B cell (primary cell): ENCODE measurements around the gene UNCX. TPM values are rescaled to one million over a fixed set of nuclear protein-coding genes. Genes with fewer than 3 reads are reported as not detected.

ENCODE experiments used
- ATAC-seq: fragments of 200-7000 bp; cut with Tn5 transposase; one replicate; pipeline ENCODE4 v1.10.0; 2021; ENCODE audit warnings: low read depth, mild to moderate bottlenecking, moderate number of reproducible peaks, moderate library complexity
- CTCF ChIA-PET: fragments of 350-600 bp; sonication (Branson Sonifier 250); formaldehyde crosslinking; loops from one replicate; lab custom pipeline; 2021; ENCODE audit warnings: antibody characterized with exemption, inconsistent platforms; lab: Charles Lee
- POLR2A ChIA-PET: fragments of 350-600 bp; sonication (Branson Sonifier 250); formaldehyde crosslinking; loops from one replicate; lab custom pipeline; 2021; ENCODE audit warnings: antibody characterized with exemption; lab: Charles Lee
- DNase-seq: peaks from one replicate; pipeline ENCODE4 v3.0.0; 2013
- H2AFZ ChIP-seq: 2 replicates; pipeline ENCODE4 v1.6.1; 2012; ENCODE audit warnings: mild to moderate bottlenecking, low read depth, low read length; ENCODE audit not compliant: insufficient read depth, poor library complexity, severe bottlenecking
- H3K27ac ChIP-seq, 2 donors: 1 replicate in 1 of 2; 2 replicates in 1 of 2; pipeline ENCODE4 v1.5.1; 2012 to 2013; ENCODE audit warnings: low read length in 2 of 2, mild to moderate bottlenecking in 2 of 2, moderate library complexity in 1 of 2
- H3K27me3 ChIP-seq, 4 experiments: fragments of 200-600 bp in 1 of 4; sonication (generic) in 1 of 4; replicated peaks in 1 of 4; 1 replicate in 2 of 4; 2 replicates in 2 of 4; pipeline versions ENCODE4 v1.6.1 to v1.7.0; 2013 to 2016; ENCODE audit warnings: low read length in 3 of 4, mild to moderate bottlenecking in 2 of 4, mixed read lengths in 1 of 4, moderate library complexity in 1 of 4; ENCODE audit not compliant: insufficient read depth in 4 of 4, control insufficient read depth in 3 of 4; ENCODE audit errors: control extremely low read depth in 1 of 4
- H3K36me3 ChIP-seq, 2 experiments: replicated peaks in 1 of 2; 1 replicate in 1 of 2; 2 replicates in 1 of 2; pipeline versions ENCODE4 v1.6.1 to v1.7.1; 2013; ENCODE audit warnings: low read length in 1 of 2; ENCODE audit not compliant: insufficient read depth in 2 of 2, control insufficient read depth in 1 of 2; ENCODE audit errors: control extremely low read depth in 1 of 2, extremely low read depth in 1 of 2
- H3K4me1 ChIP-seq, 2 donors: fragments of 200-600 bp in 1 of 2; sonication (generic) in 1 of 2; 1 replicate in 1 of 2; 2 replicates in 1 of 2; pipeline versions ENCODE4 v1.5.1 to v1.6.1; 2013 to 2017; ENCODE audit warnings: low read length in 2 of 2; ENCODE audit not compliant: control insufficient read depth in 2 of 2, insufficient read depth in 2 of 2
- H3K4me2 ChIP-seq: replicated peaks from 2 replicates; pipeline ENCODE3; 2012; ENCODE audit warnings: mild to moderate bottlenecking, low read depth, low read length; ENCODE audit not compliant: poor library complexity, severe bottlenecking
- H3K4me3 ChIP-seq, 5 experiments: fragments of 200-600 bp in 1 of 5; sonication (generic) in 1 of 5; 1 replicate in 3 of 5; 2 replicates in 2 of 5; pipeline versions ENCODE4 v1.5.1 to v1.7.0; 2011 to 2016; ENCODE audit warnings: low read length in 4 of 5, mild to moderate bottlenecking in 4 of 5, low read depth in 2 of 5, control low read depth in 1 of 5, moderate library complexity in 1 of 5; ENCODE audit not compliant: insufficient read depth in 1 of 5; ENCODE audit errors: control extremely low read depth in 1 of 5, extremely low read depth in 1 of 5
- H3K79me2 ChIP-seq: fragments of 200-600 bp; sonication (generic); one replicate; pipeline ENCODE4 v1.6.0; 2016; ENCODE audit warnings: low read length; ENCODE audit not compliant: control insufficient read depth, insufficient read depth
- H3K9ac ChIP-seq: fragments of 200-600 bp; sonication (generic); 2 replicates; pipeline ENCODE4 v1.6.1; 2017; ENCODE audit warnings: mild to moderate bottlenecking, low read length, moderate library complexity
- H3K9me3 ChIP-seq, 3 donors: one replicate each; pipeline versions ENCODE4 v1.6.1 to v1.7.1; 2013; ENCODE audit warnings: low read length in 2 of 3; ENCODE audit not compliant: control insufficient read depth in 2 of 3, insufficient read depth in 1 of 3; ENCODE audit errors: control extremely low read depth in 1 of 3
- H4K20me1 ChIP-seq: 2 replicates; pipeline ENCODE4 v1.6.0; 2012; ENCODE audit warnings: mild to moderate bottlenecking, low read length; ENCODE audit not compliant: insufficient read depth, control insufficient read depth, poor library complexity, severe bottlenecking
- H3K27ac Mint-ChIP-seq: one replicate; pipeline ENCODE4 v1.8.0; 2021; ENCODE audit warnings: mixed read lengths
- H3K27me3 Mint-ChIP-seq: one replicate; pipeline ENCODE4 v1.8.0; 2021; ENCODE audit warnings: mixed read lengths
- H3K4me1 Mint-ChIP-seq: one replicate; pipeline ENCODE4 v1.8.0; 2021; ENCODE audit warnings: mixed read lengths
- H3K4me3 Mint-ChIP-seq: one replicate; pipeline ENCODE4 v1.8.0; 2021; ENCODE audit warnings: mixed read lengths
- H3K9me3 Mint-ChIP-seq: one replicate; pipeline ENCODE4 v1.8.0; 2022; ENCODE audit warnings: mixed read lengths; ENCODE audit not compliant: insufficient read depth
- CTCF ChIP-seq: fragments of 200-600 bp; IDR thresholded peaks from one replicate; pipeline ENCODE4 v1.8.0; 2022; ENCODE audit warnings: antibody characterized with exemption, mild to moderate bottlenecking
- EZH2 ChIP-seq: IDR thresholded peaks from 2 replicates; pipeline ENCODE4 v1.6.1; 2012; ENCODE audit warnings: borderline replicate concordance, low read depth, mild to moderate bottlenecking, moderate library complexity, low read length; ENCODE audit not compliant: insufficient read depth, poor library complexity, severe bottlenecking
- WGBS: methylation state at CpG from one replicate; pipeline ENCODE4 v1.1.5; 2013; ENCODE audit warnings: missing lambda C conversion rate; ENCODE audit not compliant: insufficient coverage; 5-methylcytosine and 5-hydroxymethylcytosine counted together
- intact Hi-C: fragments of 100-400 bp; cut with micrococcal nuclease; formaldehyde crosslinking; loops from one replicate; pipeline ENCODE4 v1.10.0; 2022
- polyA plus RNA-seq: library from polyadenylated mRNA; depleted of rRNA; stranded (reverse); fragments of >200 nt; gene quantifications from 2 replicates; pipeline ENCODE4 v1.2.3, GENCODE V29; 2012
- total RNA-seq, 2 donors: library from RNA; stranded (reverse); fragments of 120-200 nt in 1 of 2; gene quantifications; 1 replicate in 1 of 2; 2 replicates in 1 of 2; pipeline versions ENCODE4 v1.2.3 to v1.2.4, GENCODE V29; 2013 to 2022

The UNCX gene
- total and polyA plus RNA-seq, 2 donors (not counting 1 experiment from before 2014, with no cell fraction given), result not detected

DNA sequence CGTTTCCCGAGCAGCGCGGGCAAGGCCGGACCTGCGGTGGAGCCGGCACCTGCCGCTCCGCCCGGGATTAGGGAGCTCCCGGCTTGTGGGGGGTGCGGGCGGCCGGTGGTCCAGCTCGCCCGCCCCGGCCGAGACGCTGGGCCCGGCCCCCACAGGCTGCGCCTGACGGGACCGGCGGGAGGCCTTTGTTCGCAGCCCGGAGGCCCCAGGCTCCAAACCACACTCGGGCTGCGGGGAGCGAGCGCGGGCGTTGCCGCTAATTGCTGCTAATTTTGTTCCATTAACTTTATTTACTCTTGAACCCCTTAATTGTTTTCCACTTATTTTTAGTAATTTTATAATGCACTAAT, 9.6 kb downstream of the UNCX start:
- Mint-ChIP-seq H3K4me1 (peaks cover 3% of the 10 kb centered on the region), H3K9me3 (no peaks in the 10 kb centered on the region), H3K27ac (no peak overlapping the region), H3K27me3 (peaks cover 69% of the 10 kb centered on the region), H3K4me3 (no peak overlapping the region)
- intact Hi-C loops, result no loop called here
- H4K20me1 ChIP-seq, result no peaks in the 10 kb centered on the region
- peaks cover 0 to 13% of the 10 kb centered on the region in 2 donors for H3K4me1 ChIP-seq
- H3K4me2 ChIP-seq, result no peak overlapping the region
- no peak overlapping the region for H3K9ac ChIP-seq
- TF ChIP-seq EZH2 (no peak), CTCF (no peak)
- no peak overlapping the region for H3K27ac ChIP-seq
- DNase-seq, result no peak
- no peak overlapping the region for H3K4me3 ChIP-seq
- no peak for ATAC-seq
- peaks cover 0 to 94% (median 69%) of the 10 kb centered on the region in 4 experiments for H3K27me3 ChIP-seq
- POLR2A ChIA-PET, result no interaction called here
- no peaks in the 10 kb centered on the region for H3K36me3 ChIP-seq
- H3K9me3 ChIP-seq, result peaks cover 0 to 84% (median 19%) of the 10 kb centered on the region in 3 donors
- 14% methylated on average over 13 of the region's 33 CpGs for WGBS
- H2AFZ ChIP-seq, result no peak overlapping the region
- H3K79me2 ChIP-seq, result no peaks in the 10 kb centered on the region
- CTCF ChIA-PET, result no interaction called here

GRCh38 chr7:1242606-1243289, 10.1 kb downstream of the UNCX start:
- peaks cover 3 to 18% of the 10 kb centered on the region in 2 donors for H3K4me1 ChIP-seq
- intact Hi-C loops, result no loop called here
- H3K79me2 ChIP-seq, result no peaks in the 10 kb centered on the region
- ChIA-PET CTCF (no interaction called here), POLR2A (no interaction called here)
- WGBS, result 19% methylated on average over 47 of the region's 53 CpGs
- Mint-ChIP-seq H3K27me3 (peaks cover 66% of the 10 kb centered on the region), H3K27ac (peak overlapping the region; percentile 13), H3K9me3 (no peaks in the 10 kb centered on the region), H3K4me3 (no peak overlapping the region), H3K4me1 (peaks cover 3% of the 10 kb centered on the region)
- H3K9me3 ChIP-seq, result peaks cover 0 to 84% (median 19%) of the 10 kb centered on the region in 3 donors
- H3K27ac ChIP-seq, result no peak overlapping the region
- H3K9ac ChIP-seq, result no peak overlapping the region
- no peak overlapping the region for H3K4me2 ChIP-seq
- peaks cover 0 to 94% (median 68%) of the 10 kb centered on the region in 4 experiments for H3K27me3 ChIP-seq
- no peaks in the 10 kb centered on the region for H4K20me1 ChIP-seq
- no peak overlapping the region for H3K4me3 ChIP-seq
- TF ChIP-seq CTCF (no peak), EZH2 (no peak)
- H3K36me3 ChIP-seq, result no peaks in the 10 kb centered on the region
- H2AFZ ChIP-seq, result no peak overlapping the region
- ATAC-seq (no peak), DNase-seq (peak; percentile 32)
